HG03097 (cell line): ENCODE measurements around the gene MKRN2.

Source experiments
- ATAC-seq: cut with Tn5 transposase; IDR thresholded peaks from one replicate; pipeline ENCODE4 v1.9.1; 2021; ENCODE audit not compliant: unreplicated experiment, low FRiP score

MKRN2 gene

GRCh38 chr3:12549971-12550760 lies 6.7 kb upstream of the MKRN2 start:
- ATAC-seq = no peak

GRCh38 chr3:12553921-12554391 lies 2.9 kb upstream of the MKRN2 start:
- no peak for ATAC-seq

GRCh38 chr3:12556314-12556689 lies 585 bp upstream of the MKRN2 start:
- no peak for ATAC-seq

- no peak for ATAC-seq
These were observed 700 bp downstream of the MKRN2 start for GRCh38 chr3:12557473-12558100.

- no peak for ATAC-seq
These were observed 1.8 kb downstream of the MKRN2 start for GRCh38 chr3:12558706-12559105.

GRCh38 chr3:12559520-12559919 lies 2.6 kb downstream of the MKRN2 start:
- ATAC-seq = no peak

- no peak for ATAC-seq
These were observed 3.8 kb downstream of the MKRN2 start for GRCh38 chr3:12560505-12561190.

GRCh38 chr3:12561397-12561796 lies 4.5 kb downstream of the MKRN2 start:
- ATAC-seq = no peak

GRCh38 chr3:12562451-12562850 lies 5.6 kb downstream of the MKRN2 start:
- ATAC-seq = no peak

GRCh38 chr3:12566976-12567375 lies 10.1 kb downstream of the MKRN2 start:
- ATAC-seq = no peak

- ATAC-seq = no peak
These were observed 11.9 kb downstream of the MKRN2 start for GRCh38 chr3:12568747-12569146.

- ATAC-seq = no peak
These were observed 12.9 kb downstream of the MKRN2 start for GRCh38 chr3:12569836-12570235.

GRCh38 chr3:12571986-12572385 lies 15.1 kb downstream of the MKRN2 start:
- no peak for ATAC-seq

GRCh38 chr3:12574131-12574530 lies 17.2 kb downstream of the MKRN2 start:
- ATAC-seq = no peak

- ATAC-seq = no peak
These were observed 17.8 kb downstream of the MKRN2 start for GRCh38 chr3:12574661-12575060.

- no peak for ATAC-seq
These were observed 20.5 kb downstream of the MKRN2 start for GRCh38 chr3:12577379-12577778.

GRCh38 chr3:12578742-12579141 lies 21.9 kb downstream of the MKRN2 start:
- no peak for ATAC-seq

GRCh38 chr3:12579456-12579855 lies 22.6 kb downstream of the MKRN2 start:
- ATAC-seq = no peak

GRCh38 chr3:12579905-12580304 lies 23.0 kb downstream of the MKRN2 start:
- ATAC-seq = no peak

GRCh38 chr3:12582730-12583129 lies 25.8 kb downstream of the MKRN2 start:
- ATAC-seq = no peak

GRCh38 chr3:12583280-12583679 lies 26.4 kb downstream of the MKRN2 start:
- ATAC-seq = no peak

- ATAC-seq = no peak
These were observed 27.2 kb downstream of the MKRN2 start for GRCh38 chr3:12584083-12584482.
